K562 (cell line): ENCODE data around the gene TSC1. TPM values are rescaled to one million over a fixed set of nuclear protein-coding genes. Genes with fewer than 3 reads are reported as not detected.

ENCODE experiments used
- EP400 ChIP-seq: fragments of 450-650 bp; IDR thresholded peaks from 2 replicates; pipeline ENCODE4 v1.6.1; 2017; ENCODE audit warnings: antibody characterized with exemption, mild to moderate bottlenecking, moderate library complexity
- ETS1 ChIP-seq: conservative IDR thresholded peaks from 2 replicates; pipeline ENCODE4 v1.6.1; 2011; ENCODE audit warnings: low read depth, mild to moderate bottlenecking, low read length; ENCODE audit not compliant: control insufficient read depth
- HBP1 ChIP-seq: fragments of 450-650 bp; formaldehyde crosslinking; IDR thresholded peaks from 2 replicates; pipeline ENCODE4 v1.4.0; 2022; ENCODE audit warnings: missing genetic modification characterization
- HMG20A ChIP-seq: fragments of 450-650 bp; formaldehyde crosslinking; conservative IDR thresholded peaks from 2 replicates; pipeline ENCODE4 v1.4.0; 2020; ENCODE audit warnings: mild to moderate bottlenecking, mixed read lengths
- JUN ChIP-seq, 2 experiments: sonication (generic) in 1 of 2; formaldehyde crosslinking in 1 of 2; IDR thresholded peaks; 2 replicates each; pipeline versions ENCODE4 v1.6.1 to v1.8.0; 2012 to 2022; ENCODE audit warnings: borderline replicate concordance in 2 of 2, mild to moderate bottlenecking in 2 of 2, improper control_type of control experiment in 1 of 2, low read depth in 1 of 2, low read length in 1 of 2, missing genetic modification reagents in 1 of 2
- KDM1A ChIP-seq, 2 experiments: fragments of 450-650 bp; IDR thresholded peaks; 2 replicates each; pipeline ENCODE4 v1.6.1; 2016; ENCODE audit warnings: mild to moderate bottlenecking in 2 of 2
- MYC ChIP-seq, 2 experiments: fragments of 250-450 bp in 1 of 2; sonication (Bioruptor Pico) in 1 of 2; IDR thresholded peaks; 2 replicates each; pipeline versions ENCODE4 v1.5.1 to v1.6.1; 2012 to 2021; ENCODE audit warnings: low read depth in 2 of 2, borderline replicate concordance in 1 of 2, improper control_type of control experiment in 1 of 2, low read length in 1 of 2, mild to moderate bottlenecking in 1 of 2, moderate library complexity in 1 of 2
- NR4A1 ChIP-seq, 2 experiments: fragments of 250-450 bp in 1 of 2; fragments of 450-650 bp in 1 of 2; sonication (Bioruptor Pico) in 1 of 2; IDR thresholded peaks; 2 replicates each; pipeline versions ENCODE4 v1.4.0 to v1.6.1; 2016 to 2020; ENCODE audit warnings: mild to moderate bottlenecking in 2 of 2, missing compliant biosample characterization in 1 of 2, missing genetic modification characterization in 1 of 2, moderate library complexity in 1 of 2
- PRMT5 ChIP-seq: sonication (generic); formaldehyde crosslinking; IDR thresholded peaks from 2 replicates; pipeline ENCODE4 v1.5.0; 2020; ENCODE audit warnings: missing genetic modification reagents
- RFX1 ChIP-seq: fragments of 450-650 bp; IDR thresholded peaks from 2 replicates; pipeline ENCODE4 v1.6.1; 2016; ENCODE audit warnings: mild to moderate bottlenecking, moderate library complexity
- SAP30 ChIP-seq: fragments of 200-600 bp; sonication (generic); IDR thresholded peaks from 2 replicates; pipeline ENCODE4 v1.6.1; 2012; ENCODE audit warnings: borderline replicate concordance, low read depth, mild to moderate bottlenecking, moderate library complexity, low read length, control low read depth, inconsistent platforms; ENCODE audit not compliant: insufficient read depth, poor library complexity, severe bottlenecking
- SMARCA5 ChIP-seq: fragments of 450-650 bp; IDR thresholded peaks from 2 replicates; pipeline ENCODE4 v1.6.1; 2016
- SUPT5H ChIP-seq: fragments of 450-650 bp; IDR thresholded peaks from 2 replicates; pipeline ENCODE4 v1.6.1; 2016
- THAP7 ChIP-seq: fragments of 250-450 bp; sonication (Bioruptor Pico); IDR thresholded peaks from 2 replicates; pipeline ENCODE4 v1.5.0; 2021
- TOE1 ChIP-seq, 2 experiments: fragments of 450-650 bp in 1 of 2; sonication (generic) in 1 of 2; formaldehyde crosslinking in 1 of 2; IDR thresholded peaks; 2 replicates each; pipeline versions ENCODE4 v1.7.1 to v1.8.0; 2016 to 2022; ENCODE audit warnings: borderline replicate concordance in 2 of 2, mild to moderate bottlenecking in 2 of 2, antibody characterized with exemption in 1 of 2, inconsistent platforms in 1 of 2, low read depth in 1 of 2, missing genetic modification reagents in 1 of 2, moderate library complexity in 1 of 2
- ZBTB17 ChIP-seq: fragments of 450-650 bp; formaldehyde crosslinking; IDR thresholded peaks from 2 replicates; pipeline ENCODE4 v1.4.0; 2020; ENCODE audit warnings: mild to moderate bottlenecking
- polyA plus RNA-seq, 8 experiments: library from polyadenylated mRNA; depleted of rRNA in 4 of 8; stranded (reverse) in 5 of 8; unstranded in 3 of 8; fragments of >200 nt; fragmentation: Nextera tagmentation in 2 of 8; fragmentation: Illumina TruSeq in 1 of 8; extraction: Ambion mirVana in 2 of 8; extraction: Trizol in 1 of 8; gene quantifications; 2 replicates each; pipeline versions ENCODE4 v1.2.1 to v1.2.3, GENCODE V29; 2011 to 2014; ENCODE audit warnings: inconsistent platforms in 1 of 8, missing spikeins in 1 of 8
- total RNA-seq, 7 experiments: library from RNA; depleted of rRNA in 6 of 7; stranded (reverse); fragments of >200 nt in 6 of 7; fragmentation: Illumina TruSeq in 2 of 7; extraction: Trizol in 2 of 7; gene quantifications; 2 replicates each; pipeline versions ENCODE4 v1.2.1 to v1.2.3, GENCODE V29; 2011 to 2021; ENCODE audit warnings: low replicate concordance in 1 of 7
- TF ChIP-seq, protein P1 (sequence below): fragments of 450-650 bp; IDR thresholded peaks from 2 replicates; pipeline ENCODE4 v1.6.1; 2016; ENCODE audit warnings: borderline replicate concordance

Gene TSC1
- total and polyA plus RNA-seq, 9 of the 15 experiments (the other 6 are each of a cell fraction or from before 2014, with no cell fraction given), result 6.9 to 37.6 (median 18.6) TPM

GRCh38 chr9:132877824-132878694, 66.4 kb downstream of the TSC1 start, which contains the start of gene AK8 (continued):
- TF ChIP-seq ETS1 (peak; percentile 84; the same call in 1 of the 2 replicates), SMARCA5 (0 out of 2 replicates have a peak, but pooled peaks have one; percentile 26), EP400 (no peak), PRMT5 (no peak), NR4A1 (CRISPR knock-in tag; IDR thresholded peaks at IDR 0.05) (no peak), NR4A1 (tag; IDR thresholded peaks at IDR 0.05) (peak; percentile 36; the same call in 1 of the 2 replicates), TOE1 (IDR thresholded peaks at IDR 0.05; ENCODE audit: borderline replicate concordance) (0 out of 2 replicates have a peak, but pooled peaks have one; percentile 25), TOE1 (CRISPR knock-in tag; IDR thresholded peaks at IDR 0.05; ENCODE audit: borderline replicate concordance, low read depth) (no peak), JUN (IDR thresholded peaks at IDR 0.05; ENCODE audit: borderline replicate concordance, low read depth, low read length) (0 out of 2 replicates have a peak, but pooled peaks have one; percentile 39), JUN (CRISPR knock-in tag; IDR thresholded peaks at IDR 0.05; ENCODE audit: borderline replicate concordance) (no peak), HMG20A (CRISPR knock-in tag) (no peak), KDM1A (IDR thresholded peaks at IDR 0.05) (peak in 1 of 2 experiments; percentile 52; a peak in 2 of 4 replicates), THAP7 (CRISPR knock-in tag) (no peak), SUPT5H (peak; percentile 54), MYC (IDR thresholded peaks at IDR 0.05; ENCODE audit: low read depth, low read length) (peak; percentile 55; the same call in 1 of the 2 replicates), MYC (CRISPR knock-in tag; IDR thresholded peaks at IDR 0.05; ENCODE audit: borderline replicate concordance, low read depth) (no peak), SAP30 (peak; percentile 88), HBP1 (CRISPR knock-in tag) (no peak), RFX1 (peak; percentile 90), ZBTB17 (0 out of 2 replicates have a peak, but pooled peaks have one; percentile 48)
- TF ChIP-seq, protein P1, sequence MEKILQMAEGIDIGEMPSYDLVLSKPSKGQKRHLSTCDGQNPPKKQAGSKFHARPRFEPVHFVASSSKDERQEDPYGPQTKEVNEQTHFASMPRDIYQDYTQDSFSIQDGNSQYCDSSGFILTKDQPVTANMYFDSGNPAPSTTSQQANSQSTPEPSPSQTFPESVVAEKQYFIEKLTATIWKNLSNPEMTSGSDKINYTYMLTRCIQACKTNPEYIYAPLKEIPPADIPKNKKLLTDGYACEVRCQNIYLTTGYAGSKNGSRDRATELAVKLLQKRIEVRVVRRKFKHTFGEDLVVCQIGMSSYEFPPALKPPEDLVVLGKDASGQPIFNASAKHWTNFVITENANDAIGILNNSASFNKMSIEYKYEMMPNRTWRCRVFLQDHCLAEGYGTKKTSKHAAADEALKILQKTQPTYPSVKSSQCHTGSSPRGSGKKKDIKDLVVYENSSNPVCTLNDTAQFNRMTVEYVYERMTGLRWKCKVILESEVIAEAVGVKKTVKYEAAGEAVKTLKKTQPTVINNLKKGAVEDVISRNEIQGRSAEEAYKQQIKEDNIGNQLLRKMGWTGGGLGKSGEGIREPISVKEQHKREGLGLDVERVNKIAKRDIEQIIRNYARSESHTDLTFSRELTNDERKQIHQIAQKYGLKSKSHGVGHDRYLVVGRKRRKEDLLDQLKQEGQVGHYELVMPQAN, result peak; percentile 69; the same call in 1 of the 2 replicates
